DND-41 (cell line): ENCODE data around the gene FN3K.
"Not testable (repeated sequence)": the region's sequence is repeated elsewhere in the genome, so short reads cannot be mapped to it uniquely, and the experiment has no call there.

Experiments
- ATAC-seq: fragments of 200-7000 bp; cut with Tn5 transposase; 3 replicates; pipeline ENCODE4 v1.9.1; 2021; ENCODE audit warnings: low read depth; ENCODE audit not compliant: insufficient read depth
- DNase-seq: peaks from one replicate; pipeline ENCODE4 v3.0.0-alpha.2; 2020
- H2AFZ ChIP-seq: 2 replicates; pipeline ENCODE4 v1.6.0; 2012; ENCODE audit warnings: low read depth, low read length
- H3K27ac ChIP-seq: 2 replicates; pipeline ENCODE4 v1.5.1; 2012; ENCODE audit warnings: low read length, inconsistent platforms
- H3K27me3 ChIP-seq: fragments of 200-600 bp; sonication (generic); 2 replicates; pipeline ENCODE4 v1.6.0; 2012; ENCODE audit warnings: low read length, mild to moderate bottlenecking, inconsistent platforms; ENCODE audit not compliant: insufficient read depth, poor library complexity
- H3K36me3 ChIP-seq: 2 replicates; pipeline ENCODE4 v1.5.1; 2012; ENCODE audit warnings: low read length, inconsistent platforms; ENCODE audit not compliant: insufficient read depth
- H3K4me1 ChIP-seq: 2 replicates; pipeline ENCODE4 v1.5.1; 2012; ENCODE audit warnings: mild to moderate bottlenecking, low read length; ENCODE audit not compliant: insufficient read depth
- H3K4me2 ChIP-seq: 2 replicates; pipeline ENCODE4 v1.6.0; 2012; ENCODE audit warnings: mild to moderate bottlenecking, moderate library complexity, low read length, inconsistent platforms; ENCODE audit not compliant: insufficient read depth
- H3K4me3 ChIP-seq, 2 experiments: fragments of 200-600 bp in 1 of 2; shearing (Covaris generic) in 1 of 2; 2 replicates each; pipeline ENCODE4 v1.5.1; 2012 to 2016; ENCODE audit warnings: inconsistent platforms in 2 of 2, low read length in 2 of 2, mild to moderate bottlenecking in 2 of 2, low read depth in 1 of 2, moderate library complexity in 1 of 2
- H3K79me2 ChIP-seq: 2 replicates; pipeline ENCODE4 v1.6.0; 2012; ENCODE audit warnings: low read length, inconsistent platforms; ENCODE audit not compliant: insufficient read depth
- H3K9ac ChIP-seq: 2 replicates; pipeline ENCODE4 v1.6.0; 2012; ENCODE audit warnings: low read depth, mild to moderate bottlenecking, inconsistent platforms, low read length, moderate library complexity
- H3K9me3 ChIP-seq: 2 replicates; pipeline ENCODE4 v1.5.1; 2012; ENCODE audit warnings: low read length, moderate library complexity, mild to moderate bottlenecking, inconsistent platforms; ENCODE audit not compliant: insufficient read depth, severe bottlenecking
- H4K20me1 ChIP-seq: 2 replicates; pipeline ENCODE4 v1.6.0; 2012; ENCODE audit warnings: low read length; ENCODE audit not compliant: insufficient read depth
- EZH2 ChIP-seq: IDR thresholded peaks from 3 replicates; pipeline ENCODE4 v1.6.1; 2012; ENCODE audit warnings: borderline replicate concordance, low read depth, mild to moderate bottlenecking, moderate library complexity, low read length, inconsistent platforms; ENCODE audit not compliant: severe bottlenecking
- TF ChIP-seq, protein P1 (sequence below): IDR thresholded peaks from 2 replicates; pipeline ENCODE4 v1.5.1; 2012; ENCODE audit warnings: borderline replicate concordance, low read length, moderate library complexity, mild to moderate bottlenecking; ENCODE audit not compliant: poor library complexity, severe bottlenecking; ENCODE audit errors: extremely low read depth

The FN3K gene

DNA sequence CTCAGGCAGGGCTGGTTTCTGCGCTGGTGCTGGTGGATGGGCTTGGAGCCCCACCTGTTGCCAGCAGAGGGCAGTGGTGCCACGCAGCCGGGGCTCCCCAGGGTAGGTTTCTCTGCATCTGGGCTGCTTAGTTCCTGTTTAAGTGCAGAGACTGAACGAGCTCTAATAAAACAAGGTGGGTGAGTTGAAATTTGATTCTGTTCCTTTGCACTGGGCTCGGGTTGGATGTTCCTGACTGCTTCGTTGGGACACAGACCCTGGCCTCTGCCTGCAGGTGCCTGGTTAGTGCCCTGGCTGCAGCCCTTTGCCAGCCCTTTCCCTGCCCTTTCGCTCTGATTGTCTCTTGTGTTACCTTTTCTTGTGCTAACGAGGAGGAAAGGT is 46.5 kb downstream of the FN3K start:
- Histone ChIP-seq H3K27ac (peak overlapping the region; percentile 79), H3K4me1 (peaks cover 12% of the 10 kb centered on the region), H3K79me2 (peaks cover 42% of the 10 kb centered on the region), H3K9ac (peak overlapping the region; percentile 40), H3K27me3 (no peaks in the 10 kb centered on the region), H3K9me3 (no peaks in the 10 kb centered on the region), H3K4me3 (no peak overlapping the region), H4K20me1 (peaks cover 16% of the 10 kb centered on the region; the same call in 1 of the 2 replicates), H3K36me3 (peaks cover 46% of the 10 kb centered on the region), H3K4me2 (no peak overlapping the region), H2AFZ (0 out of 2 replicates have a peak overlapping the region, but pooled peaks have one; percentile 7)
- TF ChIP-seq EZH2 = no peak
- TF ChIP-seq, protein P1, sequence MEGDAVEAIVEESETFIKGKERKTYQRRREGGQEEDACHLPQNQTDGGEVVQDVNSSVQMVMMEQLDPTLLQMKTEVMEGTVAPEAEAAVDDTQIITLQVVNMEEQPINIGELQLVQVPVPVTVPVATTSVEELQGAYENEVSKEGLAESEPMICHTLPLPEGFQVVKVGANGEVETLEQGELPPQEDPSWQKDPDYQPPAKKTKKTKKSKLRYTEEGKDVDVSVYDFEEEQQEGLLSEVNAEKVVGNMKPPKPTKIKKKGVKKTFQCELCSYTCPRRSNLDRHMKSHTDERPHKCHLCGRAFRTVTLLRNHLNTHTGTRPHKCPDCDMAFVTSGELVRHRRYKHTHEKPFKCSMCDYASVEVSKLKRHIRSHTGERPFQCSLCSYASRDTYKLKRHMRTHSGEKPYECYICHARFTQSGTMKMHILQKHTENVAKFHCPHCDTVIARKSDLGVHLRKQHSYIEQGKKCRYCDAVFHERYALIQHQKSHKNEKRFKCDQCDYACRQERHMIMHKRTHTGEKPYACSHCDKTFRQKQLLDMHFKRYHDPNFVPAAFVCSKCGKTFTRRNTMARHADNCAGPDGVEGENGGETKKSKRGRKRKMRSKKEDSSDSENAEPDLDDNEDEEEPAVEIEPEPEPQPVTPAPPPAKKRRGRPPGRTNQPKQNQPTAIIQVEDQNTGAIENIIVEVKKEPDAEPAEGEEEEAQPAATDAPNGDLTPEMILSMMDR = peak; percentile 98
- ATAC-seq = peak; percentile 100
- DNase-seq = peak; percentile 86

DNA sequence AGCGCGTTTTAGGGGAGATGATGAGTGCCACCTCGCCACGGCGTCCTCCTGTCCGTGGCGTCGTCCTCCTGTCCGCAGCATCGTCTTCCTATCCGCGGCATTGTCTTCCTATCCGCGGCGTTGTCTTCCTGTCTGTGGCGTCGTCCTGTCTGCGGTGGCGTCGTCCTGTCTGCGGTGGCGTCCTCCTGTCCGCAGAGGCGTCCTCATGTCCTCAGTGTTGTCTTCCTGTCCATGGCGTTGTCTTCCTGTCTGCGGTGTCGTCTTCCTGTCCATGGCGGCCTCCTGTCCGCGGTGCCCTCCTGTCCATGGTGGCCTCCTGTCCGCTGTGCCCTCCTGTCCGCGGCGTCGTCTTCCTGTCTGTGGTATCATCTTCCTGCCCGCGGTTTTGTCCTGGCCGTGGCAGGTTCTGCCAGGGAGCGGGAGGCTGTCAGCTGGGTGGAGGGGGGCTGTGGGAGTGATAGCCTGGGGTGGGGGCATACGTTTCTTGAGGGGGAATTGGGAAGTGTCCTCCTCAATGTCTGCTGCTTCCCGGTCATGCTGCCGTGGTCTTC is 47.3 kb downstream of the FN3K start:
- Histone ChIP-seq H4K20me1 (peaks cover 16% of the 10 kb centered on the region; the same call in 1 of the 2 replicates), H3K9ac (no peak overlapping the region), H3K9me3 (no peaks in the 10 kb centered on the region), H3K79me2 (peaks cover 48% of the 10 kb centered on the region), H3K4me3 (no peak overlapping the region), H3K27me3 (no peaks in the 10 kb centered on the region), H3K4me2 (no peak overlapping the region), H3K36me3 (peaks cover 52% of the 10 kb centered on the region), H2AFZ (no peak overlapping the region), H3K27ac (no peak overlapping the region; the same call in 1 of the 2 replicates), H3K4me1 (peaks cover 12% of the 10 kb centered on the region)
- no peak for TF ChIP-seq EZH2
- TF ChIP-seq, protein P1 = no peak
- DNase-seq (no peak), ATAC-seq (no peak)

DNA sequence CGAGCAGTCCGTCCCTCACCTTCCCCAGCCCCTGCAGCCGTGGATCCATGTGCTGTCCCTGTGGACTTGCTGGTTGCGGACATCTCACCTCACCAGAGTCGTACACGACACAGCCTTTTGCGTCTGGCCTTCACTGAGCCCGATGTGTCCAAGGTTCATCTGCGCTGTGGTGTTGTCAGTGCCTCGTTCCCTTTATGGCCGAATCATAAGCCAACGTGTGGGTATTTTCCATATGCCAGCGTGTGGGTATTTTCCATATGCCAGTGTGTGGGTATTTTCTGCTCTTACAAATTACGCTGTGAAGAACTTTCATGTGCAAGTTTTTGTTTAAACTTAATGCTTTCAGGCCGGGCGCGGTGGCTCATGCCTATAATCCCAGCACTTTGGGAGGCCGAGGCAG is 48.1 kb downstream of the FN3K start:
- Histone ChIP-seq H3K4me3 (no peak overlapping the region), H3K9me3 (no peaks in the 10 kb centered on the region), H3K27ac (no peak overlapping the region), H3K4me2 (no peak overlapping the region), H3K9ac (no peak overlapping the region), H2AFZ (no peak overlapping the region), H3K27me3 (no peaks in the 10 kb centered on the region), H3K4me1 (peaks cover 12% of the 10 kb centered on the region), H3K36me3 (peaks cover 52% of the 10 kb centered on the region), H4K20me1 (peaks cover 16% of the 10 kb centered on the region; the same call in 1 of the 2 replicates), H3K79me2 (peaks cover 52% of the 10 kb centered on the region)
- TF ChIP-seq EZH2 = no peak
- TF ChIP-seq, protein P1 = no peak
- DNase-seq = no peak
- ATAC-seq = no peak

DNA sequence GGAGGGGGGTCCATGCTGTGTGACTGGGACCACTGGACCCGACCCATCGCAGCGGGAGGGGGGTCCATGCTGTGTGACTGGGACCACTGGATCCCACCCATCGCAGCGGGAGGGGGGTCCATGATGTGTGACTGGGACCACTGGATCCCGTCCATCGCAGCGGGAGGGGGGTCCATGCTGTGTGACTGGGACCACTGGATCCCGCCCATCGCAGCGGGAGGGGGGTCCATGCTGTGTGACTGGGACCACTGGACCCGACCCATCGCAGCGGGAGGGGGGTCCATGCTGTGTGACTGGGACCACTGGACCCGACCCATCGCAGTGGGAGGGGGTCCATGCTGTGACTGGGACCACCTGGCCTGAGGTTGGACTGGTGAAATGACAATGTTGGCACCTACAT is 50.2 kb downstream of the FN3K start:
- Histone ChIP-seq H3K79me2 (peaks cover 69% of the 10 kb centered on the region), H3K36me3 (peaks cover 58% of the 10 kb centered on the region), H3K4me1 (peaks cover 12% of the 10 kb centered on the region), H4K20me1 (peaks cover 22% of the 10 kb centered on the region; the same call in 1 of the 2 replicates), H3K27ac (0 out of 2 replicates have a peak overlapping the region, but pooled peaks have one; percentile 18)
- H3K4me2 ChIP-seq, H3K9ac ChIP-seq, ATAC-seq, H3K27me3 ChIP-seq, H3K9me3 ChIP-seq, H2AFZ ChIP-seq, H3K4me3 ChIP-seq, DNase-seq: not testable (repeated sequence)
